HG03469 (cell line): ENCODE results near the gene HOXA4.
A peak's percentile ranks its signal among the peaks of the same experiment; 100 is the strongest.

Experiments
- ATAC-seq: cut with Tn5 transposase; IDR thresholded peaks from one replicate; pipeline ENCODE4 v1.9.1; 2021; ENCODE audit warnings: mild to moderate bottlenecking, moderate library complexity, moderate number of reproducible peaks; ENCODE audit not compliant: unreplicated experiment

HOXA4 gene

DNA sequence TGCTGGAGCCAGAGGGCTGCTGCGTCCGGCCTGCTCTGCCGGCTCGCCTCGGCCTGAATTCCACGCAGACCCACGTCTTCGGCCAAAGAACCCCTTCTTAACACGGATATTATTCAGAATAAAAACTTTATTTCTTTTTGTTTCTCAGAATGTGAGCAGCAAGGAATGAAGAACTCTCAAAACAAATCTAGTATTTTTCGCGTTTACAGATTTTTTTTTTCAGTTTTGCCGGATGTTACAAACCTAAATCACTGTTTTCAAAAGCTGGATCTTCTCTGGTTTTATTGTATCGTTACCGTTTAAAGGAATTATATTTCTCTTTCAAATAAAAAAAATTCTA is 23.7 kb downstream of the HOXA4 start:
- no peak for ATAC-seq

DNA sequence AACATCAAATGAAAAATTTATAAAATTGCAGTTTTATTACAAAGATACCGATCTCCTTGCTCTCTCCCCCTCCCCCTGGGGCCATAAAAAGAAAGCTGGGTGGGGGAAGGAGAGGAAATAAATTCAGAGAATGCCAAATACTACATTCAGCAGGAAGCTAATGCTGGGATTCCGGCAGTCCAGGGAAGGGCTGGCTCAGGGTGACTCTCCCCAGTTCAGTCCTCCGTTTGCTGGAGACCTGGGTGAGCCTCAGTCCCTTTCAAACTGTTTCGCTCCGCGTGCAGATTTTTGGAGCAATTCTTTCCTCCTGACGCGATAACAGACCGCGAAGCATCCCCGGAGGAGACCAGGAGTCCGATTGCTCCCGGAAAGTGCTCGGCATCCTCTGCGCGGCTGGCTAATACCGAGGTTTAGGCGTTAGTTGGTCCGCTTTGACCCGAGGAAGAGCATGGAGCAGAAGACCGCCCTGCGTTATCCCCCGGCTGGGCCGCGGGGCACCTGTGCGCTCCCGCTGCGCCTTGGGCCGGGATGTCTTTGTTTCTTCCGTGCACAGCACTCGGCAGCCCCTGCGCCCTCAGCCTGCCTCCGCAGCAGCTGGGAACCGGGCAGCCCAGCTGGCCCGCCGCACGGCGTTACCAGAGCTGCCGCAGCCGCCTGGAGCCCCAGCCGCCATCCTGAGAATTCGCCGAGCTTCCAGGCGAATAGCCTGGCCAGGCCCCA is 24.2 kb downstream of the HOXA4 start:
- ATAC-seq, result no peak

DNA sequence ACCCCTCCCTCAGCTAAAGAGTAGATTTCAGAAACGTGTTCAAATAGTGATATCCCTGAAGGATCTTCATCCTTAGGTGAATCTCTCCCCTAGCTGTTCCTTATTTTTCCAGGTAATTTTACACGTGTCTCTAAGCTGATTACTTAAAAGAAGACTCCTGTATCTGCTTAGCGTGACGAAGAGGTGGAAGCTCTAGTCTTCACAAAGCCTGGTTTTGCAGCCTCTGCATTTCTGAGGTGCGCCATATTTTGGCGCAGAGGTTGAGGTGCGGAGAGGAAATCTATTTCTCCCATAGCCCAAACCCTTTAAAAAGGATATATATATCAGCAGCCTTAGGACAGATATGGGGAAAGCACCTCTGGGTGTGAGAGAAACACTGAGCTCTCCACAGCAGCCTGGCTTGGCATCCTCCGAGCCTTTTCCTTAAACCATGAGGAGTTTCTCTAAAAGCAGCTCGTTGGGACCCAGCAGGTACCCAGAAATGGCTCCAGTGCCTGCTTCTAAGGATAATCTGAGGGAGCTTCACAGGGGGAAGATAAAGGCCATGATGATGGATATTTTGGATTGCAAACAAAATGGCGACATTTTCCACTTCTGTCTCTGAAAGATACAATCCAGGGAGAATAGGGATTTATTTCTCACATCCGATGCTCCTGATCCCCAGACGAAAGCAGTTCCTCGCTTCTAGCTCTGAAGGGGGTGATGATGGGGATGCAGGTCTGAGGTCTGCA is 25.1 kb downstream of the HOXA4 start:
- ATAC-seq, result no peak

DNA sequence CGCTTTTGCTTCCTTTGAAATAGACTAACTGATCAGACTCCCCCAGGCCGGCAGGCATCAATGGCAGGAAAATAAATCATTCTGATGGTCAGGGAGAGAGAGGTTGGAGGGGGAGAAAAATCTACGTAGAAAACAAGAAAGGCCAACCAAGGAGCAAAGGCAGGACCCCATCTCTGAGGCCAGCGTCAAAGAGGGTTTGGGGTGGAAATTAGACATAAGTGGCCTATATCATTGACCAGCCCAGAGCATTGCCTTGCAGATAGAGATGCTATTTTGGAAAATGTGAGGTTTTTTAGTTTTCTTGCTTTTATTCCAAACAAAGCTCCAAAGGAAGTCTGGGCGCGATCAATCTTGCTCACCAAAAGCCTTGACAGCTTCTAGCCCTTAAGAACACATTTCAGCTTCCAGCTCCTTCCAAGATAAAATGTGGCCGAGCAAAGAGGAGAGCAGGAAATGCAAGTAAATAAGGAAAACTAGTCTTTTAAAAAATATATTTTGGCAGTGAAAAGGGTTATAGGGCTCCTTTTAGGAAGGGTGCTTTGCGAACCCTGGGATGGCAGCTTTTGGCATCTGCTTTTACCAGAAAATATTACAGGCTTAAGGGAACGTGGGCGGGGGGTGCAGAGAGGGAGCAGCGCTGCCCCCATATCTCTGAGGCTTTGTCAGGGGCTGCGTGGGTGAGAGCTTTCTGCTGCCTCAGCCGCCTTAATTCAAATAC is 26.1 kb downstream of the HOXA4 start:
- no peak for ATAC-seq

DNA sequence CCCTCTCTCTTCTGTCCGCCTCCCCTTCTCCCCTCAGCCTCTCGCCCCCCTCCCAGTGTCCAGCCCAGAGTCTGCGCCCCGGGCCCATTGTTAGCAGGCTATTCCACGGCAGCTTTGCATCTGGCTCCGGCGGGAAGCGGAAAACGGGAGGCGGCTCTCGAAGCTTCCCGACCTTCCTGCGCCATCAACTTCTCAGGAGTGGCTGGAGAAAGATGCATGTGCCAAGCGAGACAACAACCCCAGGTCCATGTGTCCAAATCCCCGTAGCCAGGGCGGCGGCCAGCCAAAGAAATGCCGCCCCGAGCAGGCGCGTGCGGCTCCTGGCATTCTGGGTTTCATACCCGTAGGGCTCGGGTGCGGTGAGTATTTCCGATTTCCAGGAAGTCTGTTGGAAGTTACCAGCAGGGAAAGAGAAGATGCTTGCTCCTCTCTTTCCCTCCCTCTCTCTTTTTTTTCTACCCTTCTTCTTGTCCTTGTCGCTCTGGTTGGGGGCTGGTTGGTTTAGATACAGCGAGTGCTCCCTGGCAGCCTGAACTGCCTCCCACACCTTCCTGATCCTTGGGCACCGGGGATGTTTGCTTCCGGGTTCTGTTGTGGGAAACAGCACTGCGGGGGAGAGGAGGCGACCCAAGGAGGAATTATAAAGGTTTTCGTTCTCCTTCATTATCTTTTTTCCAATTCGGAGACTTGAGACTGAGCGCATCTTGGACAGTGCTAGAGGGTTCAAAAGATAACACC is 26.9 kb downstream of the HOXA4 start:
- ATAC-seq, result no peak

DNA sequence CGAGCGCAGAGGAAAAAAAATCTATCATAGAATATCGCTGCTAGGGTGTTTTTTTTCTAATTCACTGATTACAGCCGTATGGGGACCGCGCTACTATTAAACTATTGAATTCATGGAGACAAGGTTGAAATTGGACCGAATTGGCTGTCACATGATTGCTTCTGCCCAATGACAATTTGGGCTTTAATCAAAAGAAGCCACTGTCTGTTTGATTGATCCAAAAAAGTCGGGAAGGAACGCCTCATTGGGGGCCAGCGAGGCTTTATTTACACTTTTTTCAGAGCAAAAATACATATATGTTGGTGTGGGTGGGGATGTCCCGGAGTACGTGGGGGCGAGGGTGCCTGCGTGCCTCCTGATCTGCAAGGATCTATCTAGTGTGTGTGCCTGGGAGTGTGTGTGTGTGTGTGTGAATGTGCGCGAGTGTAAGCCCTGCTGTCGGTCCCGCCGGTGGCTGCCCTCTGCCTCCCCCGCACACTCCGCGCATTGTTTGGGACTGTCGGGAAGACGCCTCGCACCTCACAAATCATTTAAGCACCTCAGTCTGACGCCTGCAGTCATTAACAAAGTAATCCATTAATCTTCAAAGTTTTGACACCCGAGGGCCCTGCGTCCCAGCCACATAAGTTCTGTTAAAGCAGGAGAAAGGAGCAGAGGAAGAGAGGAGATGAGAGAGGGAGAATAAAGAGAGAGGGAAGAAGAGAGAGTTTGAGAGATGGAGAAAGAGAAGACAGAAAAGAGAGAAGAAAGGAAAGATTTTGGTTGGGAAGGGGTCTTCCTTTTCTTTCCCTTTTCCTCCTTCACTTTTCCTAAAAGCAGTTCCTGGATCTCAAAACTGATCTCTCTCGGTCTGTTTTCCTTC is 27.7 kb downstream of the HOXA4 start, which contains the start of gene HOXA2:
Gene HOXA2 (minus strand): TSS at position 103 of the 862 bp plus-strand sequence. CDS start 183 bp downstream, outside the sequence.
- no peak for ATAC-seq

DNA sequence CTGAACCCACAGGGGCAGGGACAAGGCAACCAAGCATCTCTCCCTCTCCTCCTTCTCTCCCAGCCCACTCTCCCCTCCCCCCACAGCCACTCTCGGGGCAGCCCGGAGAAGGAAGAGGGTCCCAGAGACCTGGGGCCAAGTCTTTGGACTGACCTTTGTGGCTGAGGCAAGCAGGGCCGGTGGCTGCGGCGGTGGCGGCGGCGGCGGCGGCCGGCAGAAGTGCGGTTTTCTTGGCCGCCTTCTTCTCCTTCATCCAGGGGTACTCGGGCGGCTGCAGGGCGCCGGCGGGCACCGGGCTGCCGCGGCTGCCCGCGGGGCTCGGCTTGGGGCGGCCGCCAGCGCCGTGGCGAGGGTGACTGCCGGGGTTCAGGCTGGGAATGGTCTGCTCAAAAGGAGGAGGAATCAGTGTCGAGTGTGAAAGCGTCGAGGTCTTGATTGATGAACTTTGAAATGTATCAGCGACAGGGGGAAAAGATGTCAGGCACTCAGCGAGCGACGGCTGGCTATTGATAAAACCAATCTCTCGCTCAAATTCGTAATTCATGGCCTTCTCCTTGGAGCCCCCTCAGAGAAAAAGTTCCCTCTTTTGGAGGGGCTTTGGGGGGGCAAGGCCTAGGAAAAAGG is 28.5 kb downstream of the HOXA4 start:
- ATAC-seq, result no peak

DNA sequence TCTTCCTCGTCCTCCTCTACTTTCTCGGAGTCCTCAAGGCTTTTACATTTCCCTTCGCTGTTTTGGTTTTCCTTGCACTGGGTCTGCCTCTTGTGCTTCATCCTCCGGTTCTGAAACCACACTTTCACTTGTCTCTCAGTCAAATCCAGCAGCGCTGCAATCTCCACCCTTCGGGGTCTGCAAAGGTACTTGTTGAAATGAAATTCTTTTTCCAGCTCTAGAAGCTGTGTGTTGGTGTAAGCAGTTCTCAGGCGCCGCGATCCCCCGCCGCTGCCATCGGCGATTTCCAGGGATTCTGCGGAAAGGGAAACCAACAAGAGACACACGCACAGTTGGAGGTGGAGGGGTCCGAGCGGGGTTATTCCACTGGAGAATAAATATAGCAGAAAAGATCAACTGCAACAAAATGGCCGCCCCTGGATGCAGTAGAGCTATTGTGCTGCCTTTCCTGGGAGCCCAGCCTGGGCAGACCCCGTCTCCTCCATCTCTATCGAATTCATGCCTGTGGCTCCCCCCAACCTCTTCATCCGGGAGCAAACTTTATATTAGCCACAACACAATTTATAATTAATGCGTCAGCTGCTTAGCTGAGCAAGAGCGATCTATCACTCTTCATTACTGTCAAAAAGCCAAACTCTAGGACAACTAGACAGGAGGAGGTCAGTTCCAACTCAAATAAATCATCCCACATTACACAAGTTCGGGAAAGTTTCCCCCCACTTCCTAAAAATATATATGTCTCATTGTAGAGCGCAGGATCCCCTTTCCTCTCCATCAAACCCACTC is 29.2 kb downstream of the HOXA4 start:
- no peak for ATAC-seq

DNA sequence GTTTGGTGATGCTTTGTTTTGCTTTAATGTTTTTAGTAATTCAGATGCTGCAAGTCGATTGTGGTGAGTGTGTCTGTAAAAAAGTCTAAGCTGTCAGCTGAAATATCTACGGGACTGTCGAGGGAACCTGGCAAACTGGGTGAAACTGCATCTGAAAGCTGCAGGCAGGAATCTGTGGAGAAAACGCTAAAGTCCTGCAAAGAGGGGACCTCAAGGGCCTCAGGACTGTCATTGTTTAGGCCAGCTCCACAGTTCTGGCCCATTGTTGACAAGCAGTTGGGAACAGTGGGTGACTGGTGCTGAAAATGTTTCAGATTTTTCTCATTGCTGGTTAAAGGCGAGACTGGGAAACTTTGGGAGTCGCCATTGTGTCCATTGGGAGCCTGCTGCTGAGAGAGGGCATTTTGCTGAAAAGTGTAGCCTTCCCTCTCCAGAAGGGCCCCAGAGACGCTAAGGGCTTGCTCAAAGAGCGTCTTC is 29.8 kb downstream of the HOXA4 start:
- ATAC-seq, result no peak

DNA sequence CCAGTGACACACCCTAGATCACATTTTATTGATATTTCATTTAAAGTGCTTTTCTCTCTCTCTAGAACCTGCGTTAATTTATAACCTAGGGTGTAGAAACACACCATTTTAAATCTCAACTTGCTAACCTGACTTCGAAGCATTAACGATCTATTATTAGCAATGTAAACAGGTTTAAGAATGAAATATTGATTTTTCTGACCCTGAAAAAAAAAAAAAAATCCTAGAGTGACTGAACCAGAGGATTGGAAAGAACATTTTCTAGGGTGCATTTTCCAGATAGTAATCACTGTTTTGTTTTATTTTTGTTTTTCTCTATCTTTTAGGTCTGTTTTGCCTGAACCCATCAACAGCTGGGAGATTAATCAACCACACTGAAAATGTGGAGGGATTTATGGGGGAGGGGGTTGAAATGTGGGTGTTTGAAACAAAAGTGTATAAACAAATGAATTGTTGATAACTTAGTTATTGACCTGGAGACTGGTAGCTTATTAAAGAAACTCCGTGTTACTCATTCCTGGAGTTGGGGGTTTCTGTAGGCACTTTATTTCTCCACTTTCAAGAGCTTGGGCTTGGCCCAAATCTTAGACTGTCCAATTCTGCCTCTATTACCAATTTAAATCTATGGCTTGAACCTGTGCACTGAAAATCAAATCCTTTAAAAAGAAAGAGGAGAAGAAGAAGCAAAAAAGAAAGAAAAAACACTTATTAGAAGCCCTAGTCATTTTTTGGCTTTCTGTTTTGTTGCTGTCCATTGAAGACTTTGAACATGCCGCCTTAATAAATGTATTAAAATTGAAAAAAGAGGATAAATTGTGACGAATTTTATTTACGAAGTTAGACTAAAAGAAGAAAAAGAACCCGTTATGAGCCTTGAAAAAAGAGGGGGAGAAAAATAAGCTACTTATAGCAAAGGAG is 30.8 kb downstream of the HOXA4 start:
- no peak for ATAC-seq

DNA sequence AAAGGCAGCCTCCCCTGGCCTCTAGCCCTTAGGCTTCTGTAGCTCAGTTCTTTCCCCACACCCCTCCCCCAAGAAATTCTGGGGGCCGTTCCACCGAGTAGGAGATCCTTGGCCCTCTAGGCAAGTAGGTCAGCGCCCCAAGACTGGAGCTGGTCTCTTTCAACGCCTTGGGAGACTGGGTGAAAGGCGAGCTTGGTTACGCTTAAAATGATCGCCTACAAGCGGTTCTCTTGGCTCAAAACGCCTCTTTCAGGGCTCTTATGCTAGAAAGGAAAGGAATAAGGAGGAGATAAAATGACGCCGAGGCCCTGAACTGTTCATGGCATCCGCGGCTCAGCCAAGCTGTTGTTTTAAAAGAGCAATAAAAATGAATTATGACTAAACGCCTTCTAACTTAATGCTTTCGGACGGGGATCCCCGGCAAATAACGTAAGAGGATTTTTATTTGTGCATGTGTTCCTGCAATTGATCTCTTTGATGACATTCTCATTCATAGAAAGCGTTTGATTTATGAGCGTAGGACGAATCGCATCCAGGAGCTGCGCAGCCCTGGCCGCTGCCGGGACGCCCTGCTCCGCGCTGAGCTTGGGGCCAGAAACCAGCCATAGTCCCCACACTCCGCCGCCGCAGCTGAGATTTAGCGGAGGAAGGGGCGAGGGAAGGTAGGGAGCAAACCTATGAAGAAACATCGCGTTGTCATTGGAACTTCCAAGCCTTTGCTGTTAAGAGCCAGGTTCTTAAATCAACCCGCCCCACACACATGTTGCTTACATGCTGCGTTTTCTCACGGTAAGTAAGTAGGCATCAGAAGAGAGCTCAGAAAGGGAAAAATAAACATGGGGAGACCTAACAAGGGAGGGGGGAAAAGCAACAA is 31.7 kb downstream of the HOXA4 start:
- no peak for ATAC-seq

DNA sequence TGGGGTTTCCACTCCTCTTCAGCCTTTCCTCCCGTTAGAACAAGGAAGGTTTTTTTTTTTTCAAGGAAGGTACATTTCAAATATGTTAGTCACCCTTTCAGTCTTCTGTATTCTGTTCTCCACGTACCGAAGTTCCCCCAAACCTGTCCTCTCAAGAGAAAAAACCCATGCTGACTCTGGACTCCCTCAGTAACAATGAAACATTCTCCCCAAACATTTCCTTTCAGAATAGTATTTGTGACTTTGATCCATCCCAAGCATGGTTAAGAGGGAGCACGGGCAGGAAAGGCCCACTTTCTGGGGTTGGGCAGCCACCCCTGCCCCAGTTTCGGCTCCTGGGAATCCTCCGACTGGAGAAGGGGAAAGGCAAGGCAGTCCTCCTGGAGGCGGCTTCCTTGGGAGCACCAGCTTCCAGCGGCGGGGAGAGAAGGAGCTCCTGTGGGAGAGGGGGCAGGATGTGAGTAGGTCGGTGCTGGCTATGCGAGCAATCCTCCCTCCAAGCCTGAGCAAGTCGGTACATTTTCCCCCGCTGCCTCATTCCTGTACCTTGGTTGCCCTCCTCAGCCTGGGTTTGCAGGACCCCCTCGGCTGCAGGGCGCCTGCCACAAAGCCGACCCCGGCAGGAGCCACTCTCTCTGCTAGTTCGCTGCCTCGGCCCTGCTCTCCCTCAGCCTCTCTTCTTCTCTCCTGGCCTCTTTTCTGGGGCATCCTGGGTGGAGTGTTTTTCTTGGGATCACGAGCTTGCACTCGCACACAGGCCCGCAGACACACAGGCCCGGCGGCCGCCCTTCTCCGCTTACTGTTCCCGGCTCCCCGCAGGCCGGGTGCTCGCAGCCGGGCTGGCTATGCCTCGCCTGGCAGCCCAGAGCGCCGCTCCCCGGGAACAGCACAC is 32.6 kb downstream of the HOXA4 start:
- ATAC-seq, result no peak

DNA sequence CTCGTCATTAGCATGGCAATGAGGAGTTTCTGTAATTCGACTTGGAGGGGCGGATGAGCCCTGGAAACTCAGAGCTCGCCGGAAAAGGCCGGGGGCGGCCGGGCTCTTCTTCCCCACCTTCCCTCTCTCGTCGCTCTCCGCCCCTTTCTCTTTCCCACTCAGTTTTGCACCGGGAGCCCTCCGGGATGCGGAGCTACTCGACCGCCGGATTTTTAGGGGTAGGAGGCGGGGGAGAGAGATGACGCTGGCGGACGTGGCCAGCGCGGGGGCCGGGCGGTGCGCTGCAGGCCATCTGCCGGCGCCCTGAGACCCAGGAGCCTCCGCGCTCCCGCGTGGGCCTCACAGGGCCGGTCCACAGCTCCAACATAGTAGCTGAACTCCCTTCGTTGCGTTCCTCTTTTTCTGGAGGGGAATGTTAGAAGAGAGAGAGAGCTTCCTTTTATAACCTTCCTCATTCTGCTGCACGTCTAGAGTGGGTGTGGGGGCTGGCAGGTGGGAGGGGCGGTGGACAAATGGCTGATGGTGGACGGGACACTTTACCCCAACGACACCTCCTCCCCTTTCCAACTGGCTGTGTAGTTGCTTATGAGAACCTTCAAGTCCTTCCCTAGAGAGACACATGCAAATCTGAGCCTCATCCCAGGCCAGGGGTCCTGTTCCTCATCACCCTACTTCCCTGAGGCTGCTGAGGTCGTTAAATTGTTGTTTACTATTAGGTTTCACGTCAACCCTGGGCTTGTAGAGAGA is 33.6 kb downstream of the HOXA4 start:
- ATAC-seq, result no peak

DNA sequence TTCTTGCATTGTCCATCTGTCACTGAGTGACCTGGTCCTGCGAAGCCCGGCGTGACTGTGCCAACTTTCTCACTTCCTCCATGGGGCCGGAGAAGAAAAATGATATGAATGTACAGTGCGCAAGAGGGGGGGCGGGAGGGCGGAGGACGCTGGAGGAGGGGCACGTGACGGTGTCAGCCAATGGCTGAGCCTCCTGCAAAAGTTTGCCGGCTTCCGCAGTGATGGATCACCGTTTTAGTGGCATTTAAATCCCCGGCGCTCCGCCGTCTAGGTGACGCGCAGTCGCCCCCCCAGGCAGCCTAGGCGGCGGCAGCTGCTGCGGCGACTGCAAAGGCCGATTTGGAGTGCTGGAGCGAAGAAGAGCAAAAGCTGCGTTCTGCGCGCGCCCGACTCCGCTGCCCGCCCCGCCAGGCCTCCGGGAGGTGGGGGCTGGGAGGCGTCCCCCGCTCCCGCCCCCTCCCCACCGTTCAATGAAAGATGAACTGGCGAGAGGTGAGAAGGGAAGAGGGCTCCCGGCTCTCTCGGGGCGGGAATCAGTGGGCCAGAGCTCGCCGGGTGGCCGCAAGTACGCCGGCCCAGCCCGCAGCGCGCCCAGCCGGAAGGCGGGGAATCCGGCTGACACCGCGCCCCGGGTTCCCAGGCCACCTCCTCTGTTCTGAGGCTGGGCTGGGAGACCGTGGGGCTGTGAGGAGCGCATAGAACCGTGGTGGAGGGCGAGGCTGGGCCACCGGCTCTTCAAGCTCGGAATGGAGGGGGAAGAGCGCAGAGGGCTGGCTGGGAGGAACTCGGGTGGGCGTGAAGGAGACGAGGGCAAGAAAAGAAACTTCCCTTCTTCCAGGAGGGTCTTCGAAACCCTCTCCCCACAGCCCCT is 34.4 kb downstream of the HOXA4 start, which contains the start of gene HOXA1:
Gene HOXA1 (minus strand): TSS at position 104 of the 871 bp plus-strand sequence. CDS start 88 bp downstream, at position 16.
- peak; percentile 90 for ATAC-seq
